Measurements from ENCODE around the gene MYO6. TPM values are rescaled to one million over a fixed set of nuclear protein-coding genes. Genes with fewer than 3 reads are reported as not detected.

The MYO6 gene
- total RNA-seq, 2 experiments from 2014 or later = 0.85 to 1.1 TPM

- Histone ChIP-seq H3K27ac (ENCODE audit: low read depth in 1 of 2, low read length in 2 of 2) (no peak overlapping the region), H3K4me3 (ENCODE audit: low read length) (no peak overlapping the region), H3K9me3 (ENCODE audit: control insufficient read depth in 1 of 2, insufficient read depth in 1 of 2, low read length in 2 of 2) (peaks cover 0 to 9% of the 10 kb centered on the region in 2 experiments), H3K36me3 (ENCODE audit: insufficient read depth, low read length) (no peaks in the 10 kb centered on the region), H3K4me1 (ENCODE audit: insufficient read depth, low read length) (no peaks in the 10 kb centered on the region), H3K27me3 (ENCODE audit: control insufficient read depth in 1 of 2, insufficient read depth in 2 of 2, low read length in 2 of 2) (no peaks in the 10 kb centered on the region)
- CTCF ChIA-PET = no interaction called here
- POLR2A ChIA-PET = no interaction called here
- Mint-ChIP-seq H3K4me1 (ENCODE audit: low read depth) (no peaks in the 10 kb centered on the region), H3K4me3 (no peak overlapping the region), H3K27ac (no peak overlapping the region), H3K9me3 (no peaks in the 10 kb centered on the region), H3K27me3 (no peaks in the 10 kb centered on the region), H3K36me3 (ENCODE audit: low read depth) (no peaks in the 10 kb centered on the region)
- intact Hi-C loops (cut with DNase I, micrococcal nuclease) = no loop called here
- no peak for DNase-seq
- TF ChIP-seq CTCF (IDR thresholded peaks at IDR 0.05) = no peak
- no peak for ATAC-seq (ENCODE audit: poor library complexity)
Observed at GRCh38 chr6:75963569-75963968, 214.5 kb downstream of the MYO6 start.

- intact Hi-C loops (cut with DNase I, micrococcal nuclease) = no loop called here
- ChIA-PET CTCF (no interaction called here), POLR2A (no interaction called here)
- no peak overlapping the region for H3K27ac Mint-ChIP-seq
- H3K4me1 Mint-ChIP-seq (ENCODE audit: low read depth) = no peaks in the 10 kb centered on the region
- no peaks in the 10 kb centered on the region for H3K27me3 Mint-ChIP-seq
- Histone ChIP-seq H3K36me3 (ENCODE audit: insufficient read depth, low read length) (no peaks in the 10 kb centered on the region), H3K4me3 (ENCODE audit: low read length) (no peak overlapping the region), H3K9me3 (ENCODE audit: control insufficient read depth in 1 of 2, insufficient read depth in 1 of 2, low read length in 2 of 2) (no peaks in the 10 kb centered on the region), H3K27ac (ENCODE audit: low read depth in 1 of 2, low read length in 2 of 2) (no peak overlapping the region), H3K27me3 (ENCODE audit: control insufficient read depth in 1 of 2, insufficient read depth in 2 of 2, low read length in 2 of 2) (no peaks in the 10 kb centered on the region), H3K4me1 (ENCODE audit: insufficient read depth, low read length) (no peaks in the 10 kb centered on the region)
- no peaks in the 10 kb centered on the region for H3K9me3 Mint-ChIP-seq
- no peak for ATAC-seq (ENCODE audit: poor library complexity)
- no peak for TF ChIP-seq CTCF (IDR thresholded peaks at IDR 0.05)
- no peak overlapping the region for H3K4me3 Mint-ChIP-seq
- H3K36me3 Mint-ChIP-seq (ENCODE audit: low read depth) = no peaks in the 10 kb centered on the region
- DNase-seq = no peak
Observed at GRCh38 chr6:75968143-75968542, 219.1 kb downstream of the MYO6 start.

Other genes with a start within 250 kb of the MYO6 start
- 10 to 100 TPM; 82.0 to 94.8 TPM for gene SENP6, start 147.4 kb upstream of the MYO6 start, total RNA-seq

Measured in CD4-positive, alpha-beta T cell (primary cell).